OCI-LY3 (cell line): ENCODE results near the gene C8G.

Experiments used
- EZH2phosphoT487 ChIP-seq: fragments of 200-600 bp; shearing (Covaris generic); IDR thresholded peaks from 2 replicates; pipeline ENCODE4 v1.6.1; 2018; ENCODE audit warnings: antibody characterized with exemption, mixed run types, low read depth
- TF ChIP-seq, protein P1 (sequence below): fragments of 200-600, 300-600 bp; sonication (generic); IDR thresholded peaks from 2 replicates; pipeline ENCODE4 v1.5.1; 2014; ENCODE audit warnings: antibody characterized with exemption, low read length, low read depth

DNA sequence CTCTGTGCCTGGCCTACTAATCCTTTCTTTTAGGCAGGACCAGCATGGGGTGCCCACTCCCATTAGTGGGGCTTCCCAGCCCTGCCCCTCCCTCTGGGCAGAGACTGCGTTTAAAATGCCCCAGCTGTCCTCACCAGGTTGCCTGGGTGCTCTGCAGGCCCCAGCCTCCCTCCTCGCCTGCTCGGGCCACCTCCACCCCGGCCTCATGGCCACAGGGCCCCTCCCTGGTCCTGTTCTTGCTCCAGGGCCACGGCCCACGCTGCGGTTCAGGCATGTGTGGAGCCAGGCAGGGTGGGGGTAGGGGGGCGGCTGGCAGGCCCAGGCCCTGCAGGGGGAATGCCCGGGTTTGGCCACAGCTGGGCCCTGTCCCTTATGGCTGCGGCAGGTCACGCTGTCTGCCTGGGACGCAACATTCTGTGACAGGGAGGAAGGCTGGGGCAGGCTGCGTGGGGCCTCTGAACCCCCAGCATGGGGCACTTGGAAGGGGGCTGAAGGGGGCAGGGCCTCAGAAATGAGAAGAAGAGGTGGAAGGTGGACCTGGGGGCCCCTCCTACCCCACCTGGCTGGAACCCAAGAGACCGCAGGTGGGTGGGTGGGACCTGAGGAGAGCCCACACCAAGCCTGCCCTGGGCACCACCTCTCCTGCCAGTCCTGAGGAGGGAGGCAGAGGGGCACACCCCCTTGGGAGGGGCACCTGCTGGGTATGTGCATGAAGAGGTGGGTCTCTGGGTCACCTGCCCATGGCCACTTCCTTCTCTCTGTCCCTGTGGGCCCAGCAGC is 6.7 kb downstream of the C8G start, which contains the start of gene LCN12:
- TF ChIP-seq, protein P1, sequence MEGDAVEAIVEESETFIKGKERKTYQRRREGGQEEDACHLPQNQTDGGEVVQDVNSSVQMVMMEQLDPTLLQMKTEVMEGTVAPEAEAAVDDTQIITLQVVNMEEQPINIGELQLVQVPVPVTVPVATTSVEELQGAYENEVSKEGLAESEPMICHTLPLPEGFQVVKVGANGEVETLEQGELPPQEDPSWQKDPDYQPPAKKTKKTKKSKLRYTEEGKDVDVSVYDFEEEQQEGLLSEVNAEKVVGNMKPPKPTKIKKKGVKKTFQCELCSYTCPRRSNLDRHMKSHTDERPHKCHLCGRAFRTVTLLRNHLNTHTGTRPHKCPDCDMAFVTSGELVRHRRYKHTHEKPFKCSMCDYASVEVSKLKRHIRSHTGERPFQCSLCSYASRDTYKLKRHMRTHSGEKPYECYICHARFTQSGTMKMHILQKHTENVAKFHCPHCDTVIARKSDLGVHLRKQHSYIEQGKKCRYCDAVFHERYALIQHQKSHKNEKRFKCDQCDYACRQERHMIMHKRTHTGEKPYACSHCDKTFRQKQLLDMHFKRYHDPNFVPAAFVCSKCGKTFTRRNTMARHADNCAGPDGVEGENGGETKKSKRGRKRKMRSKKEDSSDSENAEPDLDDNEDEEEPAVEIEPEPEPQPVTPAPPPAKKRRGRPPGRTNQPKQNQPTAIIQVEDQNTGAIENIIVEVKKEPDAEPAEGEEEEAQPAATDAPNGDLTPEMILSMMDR, result no peak
- no peak for TF ChIP-seq EZH2phosphoT487
